HCT116 (cell line): Measurements from ENCODE around the gene TMEM79. TPM values are rescaled to one million over a fixed set of nuclear protein-coding genes. Genes with fewer than 3 reads are reported as not detected.

Experiments
- ATAC-seq: fragments of 200-7000 bp; cut with Tn5 transposase; 2 replicates; pipeline ENCODE4 v1.9.1; 2020; ENCODE audit warnings: mild to moderate bottlenecking, moderate library complexity
- BruUV-seq: library from RNA; stranded (reverse); fragments of 400-500 nt; replicated peaks from 2 replicates; lab custom pipeline; 2021; lab: Mats Ljungman, UMichigan
- CTCF ChIA-PET: fragments of 300-600 bp; sonication (Branson Sonifier 250); formaldehyde crosslinking; loops from one replicate; lab custom pipeline; 2021; ENCODE audit warnings: antibody characterized with exemption; lab: Charles Lee
- POLR2A ChIA-PET: fragments of 300-600, 350-600 bp; sonication (Branson Sonifier 250); formaldehyde crosslinking; loops from one replicate; lab custom pipeline; 2021; ENCODE audit warnings: antibody characterized with exemption; lab: Charles Lee
- RAD21 ChIA-PET, 2 experiments: fragments of 300-600 bp; sonication (Branson Sonifier 250); formaldehyde crosslinking; loops; one replicate each; lab custom pipeline; 2023; ENCODE audit warnings: low total read pairs in 2 of 2; ENCODE audit not compliant: uncharacterized antibody in 2 of 2, unreplicated experiment in 2 of 2, low non-redundant PET in 1 of 2; lab: Charles Lee
- DNase-seq: peaks from one replicate; pipeline ENCODE4 v3.0.0-alpha.2; 2010; ENCODE audit warnings: low read depth, low spot score
- H2AFZ ChIP-seq: fragments of 200-600 bp; shearing (Covaris generic), sonication (generic); 2 replicates; pipeline ENCODE4 v1.6.1; 2017; ENCODE audit warnings: low read depth, mixed run types, mixed read lengths, antibody characterized with exemption, low read length; ENCODE audit not compliant: poor library complexity, severe bottlenecking
- H3K27ac ChIP-seq: 2 replicates; pipeline ENCODE4 v1.5.1; 2012; ENCODE audit warnings: low read depth, low read length
- H3K27me3 ChIP-seq: fragments of 200-600 bp; sonication (generic); 2 replicates; pipeline ENCODE4 v1.6.1; 2016; ENCODE audit warnings: mixed run types, low read length, mixed read lengths; ENCODE audit not compliant: insufficient read depth
- H3K36me3 ChIP-seq, 2 experiments: fragments of 200-500 bp in 1 of 2; fragments of 200-600 bp in 1 of 2; sonication (Bioruptor generic) in 1 of 2; sonication (generic) in 1 of 2; 2 replicates each; pipeline versions ENCODE4 v1.5.1 to v1.6.1; 2014 to 2016; ENCODE audit warnings: low read length in 2 of 2, inconsistent platforms in 1 of 2, mixed read lengths in 1 of 2, mixed run types in 1 of 2; ENCODE audit not compliant: insufficient read depth in 2 of 2, control insufficient read depth in 1 of 2
- H3K4me1 ChIP-seq, 2 experiments: fragments of 200-600 bp in 1 of 2; sonication (generic) in 1 of 2; 2 replicates each; pipeline versions ENCODE4 v1.5.1 to v1.6.1; 2012 to 2017; ENCODE audit warnings: low read length in 2 of 2, inconsistent platforms in 1 of 2, mild to moderate bottlenecking in 1 of 2, mixed read lengths in 1 of 2, mixed run types in 1 of 2, moderate library complexity in 1 of 2; ENCODE audit not compliant: insufficient read depth in 2 of 2, control insufficient read depth in 1 of 2
- H3K4me2 ChIP-seq: fragments of 200-600 bp; sonication (generic); 2 replicates; pipeline ENCODE4 v1.6.1; 2017; ENCODE audit warnings: mixed run types, low read length, mixed read lengths
- H3K4me3 ChIP-seq, 2 experiments: fragments of 200-600 bp in 1 of 2; sonication (generic) in 1 of 2; replicated peaks in 1 of 2; 2 replicates each; pipeline ENCODE4 v1.5.1; 2011 to 2016; ENCODE audit warnings: low read length in 2 of 2, control low read depth in 1 of 2, low read depth in 1 of 2, mild to moderate bottlenecking in 1 of 2, mixed read lengths in 1 of 2, mixed run types in 1 of 2
- H3K79me2 ChIP-seq: fragments of 200-600 bp; sonication (generic); 2 replicates; pipeline ENCODE4 v1.6.1; 2017; ENCODE audit warnings: mild to moderate bottlenecking, mixed run types, low read length, moderate library complexity, mixed read lengths; ENCODE audit not compliant: insufficient read depth
- H3K9ac ChIP-seq: fragments of 200-600 bp; sonication (generic); 2 replicates; pipeline ENCODE4 v1.6.1; 2016; ENCODE audit warnings: low read length, mixed read lengths
- H3K9me2 ChIP-seq: fragments of 200-600 bp; sonication (generic), shearing (Covaris generic); 2 replicates; pipeline ENCODE4 v1.6.1; 2017; ENCODE audit warnings: mixed run types, mild to moderate bottlenecking, moderate library complexity; ENCODE audit not compliant: insufficient read depth
- H3K9me3 ChIP-seq, 2 experiments: fragments of 200-500 bp in 1 of 2; fragments of 200-600 bp in 1 of 2; sonication (Bioruptor generic) in 1 of 2; sonication (generic) in 1 of 2; 2 replicates each; pipeline ENCODE4 v1.6.1; 2014 to 2017; ENCODE audit warnings: low read length in 2 of 2, mixed read lengths in 2 of 2, inconsistent platforms in 1 of 2, low read depth in 1 of 2, mild to moderate bottlenecking in 1 of 2, mixed run types in 1 of 2, moderate library complexity in 1 of 2; ENCODE audit not compliant: control insufficient read depth in 1 of 2, insufficient read depth in 1 of 2
- H4K20me1 ChIP-seq: fragments of 200-600 bp; sonication (generic), shearing (Covaris generic); 2 replicates; pipeline ENCODE4 v1.6.1; 2017; ENCODE audit warnings: mixed run types, mild to moderate bottlenecking, moderate library complexity; ENCODE audit not compliant: insufficient read depth
- CBX3 ChIP-seq: IDR thresholded peaks from 2 replicates; pipeline ENCODE4 v1.6.1; 2012; ENCODE audit warnings: low read depth
- EGR1 ChIP-seq: IDR thresholded peaks from 2 replicates; pipeline ENCODE4 v1.6.1; 2012; ENCODE audit warnings: low read depth
- ELF1 ChIP-seq: IDR thresholded peaks from 2 replicates; pipeline ENCODE4 v1.6.1; 2012; ENCODE audit warnings: low read depth, borderline replicate concordance
- EZH2 ChIP-seq: fragments of 200-600 bp; sonication (generic); IDR thresholded peaks from 2 replicates; pipeline ENCODE4 v1.6.1; 2017; ENCODE audit warnings: antibody characterized with exemption, mixed run types
- EZH2phosphoT487 ChIP-seq: fragments of 200-600 bp; IDR thresholded peaks from 2 replicates; pipeline ENCODE4 v1.6.1; 2018; ENCODE audit warnings: antibody characterized with exemption, borderline replicate concordance
- FOSL1 ChIP-seq: IDR thresholded peaks from 2 replicates; pipeline ENCODE4 v1.6.1; 2012; ENCODE audit warnings: low read depth
- JUND ChIP-seq: IDR thresholded peaks from 2 replicates; pipeline ENCODE4 v1.6.1; 2012
- POLR2A ChIP-seq: IDR thresholded peaks from 2 replicates; pipeline ENCODE4 v1.7.0; 2011; ENCODE audit warnings: borderline replicate concordance; ENCODE audit not compliant: insufficient read depth, insufficient read length; ENCODE audit errors: extremely low read depth
- POLR2AphosphoS5 ChIP-seq: IDR thresholded peaks from 2 replicates; pipeline ENCODE4 v1.6.1; 2011; ENCODE audit warnings: mild to moderate bottlenecking, low read depth, low read length, moderate library complexity
- RAD21 ChIP-seq: IDR thresholded peaks from 2 replicates; pipeline ENCODE4 v1.6.1; 2012; ENCODE audit warnings: low read depth, mild to moderate bottlenecking
- SIN3A ChIP-seq: IDR thresholded peaks from 2 replicates; pipeline ENCODE4 v1.6.1; 2012; ENCODE audit warnings: low read depth
- SP1 ChIP-seq: IDR thresholded peaks from 2 replicates; pipeline ENCODE4 v1.6.1; 2012; ENCODE audit warnings: low read depth
- SRF ChIP-seq: IDR thresholded peaks from 2 replicates; pipeline ENCODE4 v1.6.1; 2012; ENCODE audit warnings: low read depth
- YY1 ChIP-seq: IDR thresholded peaks from 2 replicates; pipeline ENCODE4 v1.6.1; 2011; ENCODE audit warnings: low read length, low read depth, moderate library complexity, mild to moderate bottlenecking; ENCODE audit not compliant: insufficient replicate concordance; ENCODE audit errors: extremely low read depth
- ZFX ChIP-seq: fragments of 450-650 bp; IDR thresholded peaks from 2 replicates; pipeline ENCODE4 v1.6.1; 2017
- intact Hi-C: fragments of 100-400 bp; cut with micrococcal nuclease; formaldehyde crosslinking; loops from 2 replicates; pipeline ENCODE4 v1.10.0; 2022
- total RNA-seq: library from RNA; stranded (reverse); gene quantifications from one replicate; pipeline ENCODE4 v1.2.1, GENCODE V29; 2021; ENCODE audit not compliant: unreplicated experiment
- TF ChIP-seq, protein P1 (sequence below), 3 experiments: fragments of 200-600 bp in 1 of 3; sonication (generic) in 1 of 3; IDR thresholded peaks in 2 of 3; conservative IDR thresholded peaks in 1 of 3; 2 replicates each; pipeline ENCODE4 v1.5.1; 2012 to 2017; ENCODE audit warnings: low read depth in 2 of 3, low read length in 2 of 3, antibody characterized with exemption in 1 of 3, borderline replicate concordance in 1 of 3, control low read depth in 1 of 3, mild to moderate bottlenecking in 1 of 3, mixed read lengths in 1 of 3, mixed run types in 1 of 3, moderate library complexity in 1 of 3; ENCODE audit not compliant: insufficient read depth in 1 of 3
- TF ChIP-seq, protein P2 (sequence below): IDR thresholded peaks from 2 replicates; pipeline ENCODE4 v1.6.1; 2011; ENCODE audit warnings: mild to moderate bottlenecking, low read length, moderate library complexity; ENCODE audit not compliant: insufficient replicate concordance; ENCODE audit errors: extremely low read depth
- TF ChIP-seq, protein P3 (sequence below): IDR thresholded peaks from 2 replicates; pipeline ENCODE4 v1.6.1; 2012; ENCODE audit warnings: low read depth

The TMEM79 gene
- total RNA-seq, 1 experiment from 2014 or later, result 6.3 TPM

GRCh38 chr1:156251527-156251926, 32.6 kb upstream of the TMEM79 start (continued):
- TF ChIP-seq, protein P1, sequence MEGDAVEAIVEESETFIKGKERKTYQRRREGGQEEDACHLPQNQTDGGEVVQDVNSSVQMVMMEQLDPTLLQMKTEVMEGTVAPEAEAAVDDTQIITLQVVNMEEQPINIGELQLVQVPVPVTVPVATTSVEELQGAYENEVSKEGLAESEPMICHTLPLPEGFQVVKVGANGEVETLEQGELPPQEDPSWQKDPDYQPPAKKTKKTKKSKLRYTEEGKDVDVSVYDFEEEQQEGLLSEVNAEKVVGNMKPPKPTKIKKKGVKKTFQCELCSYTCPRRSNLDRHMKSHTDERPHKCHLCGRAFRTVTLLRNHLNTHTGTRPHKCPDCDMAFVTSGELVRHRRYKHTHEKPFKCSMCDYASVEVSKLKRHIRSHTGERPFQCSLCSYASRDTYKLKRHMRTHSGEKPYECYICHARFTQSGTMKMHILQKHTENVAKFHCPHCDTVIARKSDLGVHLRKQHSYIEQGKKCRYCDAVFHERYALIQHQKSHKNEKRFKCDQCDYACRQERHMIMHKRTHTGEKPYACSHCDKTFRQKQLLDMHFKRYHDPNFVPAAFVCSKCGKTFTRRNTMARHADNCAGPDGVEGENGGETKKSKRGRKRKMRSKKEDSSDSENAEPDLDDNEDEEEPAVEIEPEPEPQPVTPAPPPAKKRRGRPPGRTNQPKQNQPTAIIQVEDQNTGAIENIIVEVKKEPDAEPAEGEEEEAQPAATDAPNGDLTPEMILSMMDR (IDR thresholded peaks at IDR 0.05 in 2 of 3, conservative IDR thresholded peaks at IDR 0.05 in 1 of 3; ENCODE audit: borderline replicate concordance in 1 of 3, insufficient read depth in 1 of 3, low read depth in 2 of 3, low read length in 2 of 3), result no peak
- TF ChIP-seq, protein P2, sequence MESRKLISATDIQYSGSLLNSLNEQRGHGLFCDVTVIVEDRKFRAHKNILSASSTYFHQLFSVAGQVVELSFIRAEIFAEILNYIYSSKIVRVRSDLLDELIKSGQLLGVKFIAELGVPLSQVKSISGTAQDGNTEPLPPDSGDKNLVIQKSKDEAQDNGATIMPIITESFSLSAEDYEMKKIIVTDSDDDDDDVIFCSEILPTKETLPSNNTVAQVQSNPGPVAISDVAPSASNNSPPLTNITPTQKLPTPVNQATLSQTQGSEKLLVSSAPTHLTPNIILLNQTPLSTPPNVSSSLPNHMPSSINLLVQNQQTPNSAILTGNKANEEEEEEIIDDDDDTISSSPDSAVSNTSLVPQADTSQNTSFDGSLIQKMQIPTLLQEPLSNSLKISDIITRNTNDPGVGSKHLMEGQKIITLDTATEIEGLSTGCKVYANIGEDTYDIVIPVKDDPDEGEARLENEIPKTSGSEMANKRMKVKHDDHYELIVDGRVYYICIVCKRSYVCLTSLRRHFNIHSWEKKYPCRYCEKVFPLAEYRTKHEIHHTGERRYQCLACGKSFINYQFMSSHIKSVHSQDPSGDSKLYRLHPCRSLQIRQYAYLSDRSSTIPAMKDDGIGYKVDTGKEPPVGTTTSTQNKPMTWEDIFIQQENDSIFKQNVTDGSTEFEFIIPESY, result no peak
- TF ChIP-seq YY1 (no peak), SIN3A (no peak)

DNA sequence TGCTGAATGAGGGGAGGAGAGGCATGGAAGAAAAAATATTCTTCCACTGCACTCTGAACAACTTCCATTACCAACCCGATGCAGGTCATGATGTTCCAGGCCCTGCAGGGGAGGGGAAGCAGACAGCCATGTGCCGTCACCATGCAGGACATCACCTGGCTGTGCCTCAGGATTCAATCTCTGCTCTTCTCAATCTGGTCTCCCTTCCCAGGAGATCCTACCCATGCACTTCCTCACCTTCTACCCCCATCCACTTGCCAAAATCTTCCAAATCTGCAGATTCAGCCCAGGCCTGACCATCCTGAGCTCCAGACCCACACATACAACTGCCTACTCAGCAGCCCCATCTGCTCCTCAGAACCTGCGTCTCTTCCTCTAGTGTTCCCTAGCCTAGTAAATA, 30.5 kb upstream of the TMEM79 start:
- Histone ChIP-seq H3K27me3 (no peaks in the 10 kb centered on the region), H4K20me1 (peaks cover 3% of the 10 kb centered on the region; the same call in 1 of the 2 replicates), H2AFZ (no peak overlapping the region), H3K4me3 (no peak overlapping the region), H3K4me2 (no peak overlapping the region), H3K9ac (no peak overlapping the region), H3K4me1 (no peaks in the 10 kb centered on the region), H3K27ac (no peak overlapping the region), H3K9me3 (no peaks in the 10 kb centered on the region), H3K36me3 (peaks cover 62 to 68% of the 10 kb centered on the region in 2 experiments), H3K9me2 (no peaks in the 10 kb centered on the region), H3K79me2 (no peaks in the 10 kb centered on the region)
- DNase-seq (no peak), ATAC-seq (no peak)
- ChIA-PET CTCF (no interaction called here), RAD21 (no interaction called here), POLR2A (no interaction called here)
- no TSS peak for BruUV-seq
- intact Hi-C loops, result no loop called here
- TF ChIP-seq RAD21 (no peak), EZH2phosphoT487 (no peak), EZH2 (no peak), CBX3 (no peak), POLR2AphosphoS5 (no peak), ZFX (no peak), SP1 (no peak), JUND (no peak), POLR2A (no peak), FOSL1 (no peak), ELF1 (no peak), EGR1 (no peak), SRF (no peak), YY1 (no peak)
- TF ChIP-seq, protein P2, result no peak
- TF ChIP-seq, protein P3, sequence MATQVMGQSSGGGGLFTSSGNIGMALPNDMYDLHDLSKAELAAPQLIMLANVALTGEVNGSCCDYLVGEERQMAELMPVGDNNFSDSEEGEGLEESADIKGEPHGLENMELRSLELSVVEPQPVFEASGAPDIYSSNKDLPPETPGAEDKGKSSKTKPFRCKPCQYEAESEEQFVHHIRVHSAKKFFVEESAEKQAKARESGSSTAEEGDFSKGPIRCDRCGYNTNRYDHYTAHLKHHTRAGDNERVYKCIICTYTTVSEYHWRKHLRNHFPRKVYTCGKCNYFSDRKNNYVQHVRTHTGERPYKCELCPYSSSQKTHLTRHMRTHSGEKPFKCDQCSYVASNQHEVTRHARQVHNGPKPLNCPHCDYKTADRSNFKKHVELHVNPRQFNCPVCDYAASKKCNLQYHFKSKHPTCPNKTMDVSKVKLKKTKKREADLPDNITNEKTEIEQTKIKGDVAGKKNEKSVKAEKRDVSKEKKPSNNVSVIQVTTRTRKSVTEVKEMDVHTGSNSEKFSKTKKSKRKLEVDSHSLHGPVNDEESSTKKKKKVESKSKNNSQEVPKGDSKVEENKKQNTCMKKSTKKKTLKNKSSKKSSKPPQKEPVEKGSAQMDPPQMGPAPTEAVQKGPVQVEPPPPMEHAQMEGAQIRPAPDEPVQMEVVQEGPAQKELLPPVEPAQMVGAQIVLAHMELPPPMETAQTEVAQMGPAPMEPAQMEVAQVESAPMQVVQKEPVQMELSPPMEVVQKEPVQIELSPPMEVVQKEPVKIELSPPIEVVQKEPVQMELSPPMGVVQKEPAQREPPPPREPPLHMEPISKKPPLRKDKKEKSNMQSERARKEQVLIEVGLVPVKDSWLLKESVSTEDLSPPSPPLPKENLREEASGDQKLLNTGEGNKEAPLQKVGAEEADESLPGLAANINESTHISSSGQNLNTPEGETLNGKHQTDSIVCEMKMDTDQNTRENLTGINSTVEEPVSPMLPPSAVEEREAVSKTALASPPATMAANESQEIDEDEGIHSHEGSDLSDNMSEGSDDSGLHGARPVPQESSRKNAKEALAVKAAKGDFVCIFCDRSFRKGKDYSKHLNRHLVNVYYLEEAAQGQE, result no peak
